CD14-positive monocyte (primary cell): Measurements from ENCODE around the gene KLHL6. TPM values are rescaled to one million over a fixed set of nuclear protein-coding genes. Genes with fewer than 3 reads are reported as not detected.

ENCODE experiments used
- DNase-seq, 3 donors: peaks; one replicate each; pipeline ENCODE4 v3.0.0-alpha.2; 2011 to 2022
- H2AFZ ChIP-seq: 2 replicates; pipeline ENCODE4 v1.6.0; 2012; ENCODE audit warnings: mild to moderate bottlenecking, low read depth, low read length, inconsistent platforms; ENCODE audit not compliant: insufficient read depth, poor library complexity, severe bottlenecking
- H3K27ac ChIP-seq, 2 donors: 1 replicate in 1 of 2; 2 replicates in 1 of 2; pipeline ENCODE4 v1.5.1; 2012 to 2013; ENCODE audit warnings: low read length in 2 of 2, control low read depth in 1 of 2, inconsistent platforms in 1 of 2, low read depth in 1 of 2, mild to moderate bottlenecking in 1 of 2
- H3K27me3 ChIP-seq, 2 donors: one replicate each; pipeline versions ENCODE4 v1.6.0 to v1.6.1; 2011 to 2013; ENCODE audit warnings: low read length in 2 of 2; ENCODE audit not compliant: control insufficient read depth in 2 of 2, insufficient read depth in 2 of 2
- H3K36me3 ChIP-seq, 2 donors: replicated peaks in 1 of 2; 1 replicate in 1 of 2; 2 replicates in 1 of 2; pipeline versions ENCODE4 v1.5.1 to v1.6.1; 2012 to 2013; ENCODE audit warnings: low read length in 2 of 2, control low read depth in 1 of 2, inconsistent platforms in 1 of 2, mild to moderate bottlenecking in 1 of 2; ENCODE audit not compliant: insufficient read depth in 2 of 2, control insufficient read depth in 1 of 2
- H3K4me1 ChIP-seq, 2 donors: 1 replicate in 1 of 2; 2 replicates in 1 of 2; pipeline versions ENCODE4 v1.5.1 to v1.6.1; 2012 to 2013; ENCODE audit warnings: low read length in 2 of 2, control low read depth in 1 of 2, inconsistent platforms in 1 of 2, mild to moderate bottlenecking in 1 of 2, moderate library complexity in 1 of 2; ENCODE audit not compliant: insufficient read depth in 2 of 2, control insufficient read depth in 1 of 2
- H3K4me2 ChIP-seq: replicated peaks from 2 replicates; pipeline ENCODE3; 2012; ENCODE audit warnings: low read length, moderate library complexity, mild to moderate bottlenecking; ENCODE audit not compliant: poor library complexity, severe bottlenecking; ENCODE audit errors: extremely low read depth
- H3K4me3 ChIP-seq, 3 experiments: fragments of 200-600 bp in 1 of 3; sonication (generic) in 1 of 3; replicated peaks in 1 of 3; 1 replicate in 2 of 3; 2 replicates in 1 of 3; pipeline ENCODE4 v1.5.1; 2011 to 2013; ENCODE audit warnings: low read length in 3 of 3, mild to moderate bottlenecking in 3 of 3, control low read depth in 2 of 3, low read depth in 2 of 3, inconsistent platforms in 1 of 3, moderate library complexity in 1 of 3
- H3K79me2 ChIP-seq: 2 replicates; pipeline ENCODE4 v1.6.0; 2012; ENCODE audit warnings: mild to moderate bottlenecking, control low read depth, inconsistent platforms, low read length, moderate library complexity; ENCODE audit not compliant: insufficient read depth
- H3K9ac ChIP-seq: 2 replicates; pipeline ENCODE4 v1.6.0; 2017; ENCODE audit warnings: low read length, mild to moderate bottlenecking; ENCODE audit not compliant: insufficient read depth, poor library complexity, severe bottlenecking
- H3K9me3 ChIP-seq, 2 donors: replicated peaks in 1 of 2; 1 replicate in 1 of 2; 2 replicates in 1 of 2; pipeline versions ENCODE4 v1.5.1 to v1.6.1; 2012 to 2013; ENCODE audit warnings: low read length in 2 of 2, control low read depth in 1 of 2; ENCODE audit not compliant: control insufficient read depth in 1 of 2, insufficient read depth in 1 of 2
- H4K20me1 ChIP-seq: 2 replicates; pipeline ENCODE4 v1.6.0; 2012; ENCODE audit warnings: mild to moderate bottlenecking, low read length, control low read depth, moderate library complexity; ENCODE audit not compliant: insufficient read depth
- H3K27ac Mint-ChIP-seq, 7 donors: one replicate each; pipeline ENCODE4 v1.8.0; 2020; ENCODE audit warnings: mild to moderate bottlenecking in 7 of 7, mixed read lengths in 7 of 7, moderate library complexity in 6 of 7, inconsistent platforms in 2 of 7
- H3K27me3 Mint-ChIP-seq, 3 donors: one replicate each; pipeline ENCODE4 v1.8.0; 2021 to 2022; ENCODE audit warnings: low read depth in 3 of 3, mild to moderate bottlenecking in 3 of 3, mixed read lengths in 3 of 3, moderate library complexity in 3 of 3, inconsistent platforms in 1 of 3
- H3K36me3 Mint-ChIP-seq, 2 donors: one replicate each; pipeline ENCODE4 v1.8.0; 2020; ENCODE audit warnings: mixed read lengths in 2 of 2, inconsistent platforms in 1 of 2, mild to moderate bottlenecking in 1 of 2
- H3K4me1 Mint-ChIP-seq: one replicate; pipeline ENCODE4 v1.8.0; 2020; ENCODE audit warnings: mild to moderate bottlenecking, mixed read lengths
- H3K4me3 Mint-ChIP-seq, 2 donors: one replicate each; pipeline ENCODE4 v1.8.0; 2020; ENCODE audit warnings: mild to moderate bottlenecking in 2 of 2, mixed read lengths in 2 of 2, moderate library complexity in 1 of 2
- H3K9me3 Mint-ChIP-seq, 7 donors: one replicate each; pipeline ENCODE4 v1.8.0; 2020 to 2022; ENCODE audit warnings: mixed read lengths in 7 of 7, mild to moderate bottlenecking in 6 of 7, moderate library complexity in 6 of 7, inconsistent platforms in 2 of 7
- CTCF ChIP-seq: fragments of 200-600 bp; IDR thresholded peaks from one replicate; pipeline ENCODE4 v1.8.0; 2022; ENCODE audit warnings: antibody characterized with exemption, mild to moderate bottlenecking
- WGBS: methylation state at CpG from one replicate; pipeline ENCODE4 v1.1.5; 2013; ENCODE audit warnings: missing lambda C conversion rate; ENCODE audit not compliant: insufficient coverage; 5-methylcytosine and 5-hydroxymethylcytosine counted together
- intact Hi-C, 2 donors: fragments of 100-400 bp; cut with micrococcal nuclease; formaldehyde crosslinking; loops; one replicate each; pipeline versions ENCODE4 v1.15.0 to v1.15.1; 2023
- polyA plus RNA-seq, 3 donors: library from polyadenylated mRNA; depleted of rRNA in 1 of 3; unstranded in 2 of 3; stranded (reverse) in 1 of 3; fragments of 300-500 nt in 2 of 3; fragments of >200 nt in 1 of 3; fragmentation: Illumina TruSeq in 2 of 3; gene quantifications; 1 replicate in 2 of 3; 2 replicates in 1 of 3; pipeline ENCODE4 v1.2.3, GENCODE V29; 2012 to 2021

Gene KLHL6
- polyA plus RNA-seq, 3 donors, result 5.7 to 15.2 (median 10.6) TPM

DNA sequence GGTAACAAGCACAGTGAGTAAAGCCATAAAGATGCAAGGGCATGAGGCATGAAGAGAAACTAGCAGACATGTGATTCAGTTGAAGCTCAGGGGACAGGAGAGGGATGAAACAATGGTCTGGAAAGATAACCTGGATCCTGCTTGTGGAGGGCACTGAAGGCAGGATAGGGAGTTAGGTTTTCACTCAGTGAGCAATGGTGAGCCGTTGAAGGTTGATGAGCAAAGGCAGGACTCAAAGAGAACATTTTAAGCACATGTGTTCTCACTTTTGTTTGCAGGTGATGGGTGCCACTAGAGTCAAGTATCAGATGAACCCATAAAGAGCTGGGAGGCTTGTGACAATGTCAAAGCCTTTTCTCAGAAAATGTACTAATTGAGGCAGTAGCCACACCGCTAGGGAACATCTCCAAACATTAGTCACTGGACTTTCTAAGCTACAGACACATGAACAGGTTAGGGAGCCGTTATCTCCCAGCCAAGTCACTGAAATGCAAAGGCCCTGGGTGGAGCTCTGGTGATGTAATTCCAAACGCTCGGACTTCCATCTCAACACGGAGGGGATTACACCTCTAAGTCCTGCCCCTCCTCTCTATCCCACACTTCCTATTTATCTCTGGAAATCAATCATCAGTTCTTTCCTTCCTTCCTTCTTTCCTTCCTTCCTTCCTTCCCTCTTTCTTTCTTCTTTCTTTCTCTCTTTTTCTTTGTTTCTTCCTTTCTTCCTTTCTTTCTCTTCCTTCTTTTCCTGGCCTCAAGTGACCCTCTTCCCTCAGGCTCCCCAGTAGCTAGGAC is 22.7 kb downstream of the KLHL6 start:
- Histone ChIP-seq H3K4me2 (no peak overlapping the region), H3K79me2 (peaks cover 72% of the 10 kb centered on the region), H3K4me3 (no peak overlapping the region), H3K27me3 (no peaks in the 10 kb centered on the region), H4K20me1 (peaks cover 32% of the 10 kb centered on the region), H3K36me3 (peaks cover 0 to 9% of the 10 kb centered on the region in 2 donors), H3K4me1 (peaks cover 29 to 48% of the 10 kb centered on the region in 2 donors), H3K9ac (no peak overlapping the region), H2AFZ (no peak overlapping the region), H3K9me3 (no peaks in the 10 kb centered on the region), H3K27ac (peak overlapping the region in 1 of 2 donors; percentile 32)
- H3K36me3 Mint-ChIP-seq, result peaks cover 28 to 36% of the 10 kb centered on the region in 2 donors
- WGBS, result 30% methylated on average over 5 of the region's 6 CpGs
- H3K4me1 Mint-ChIP-seq, result peaks cover 70% of the 10 kb centered on the region
- H3K27ac Mint-ChIP-seq, result peak overlapping the region in 6 of 7 donors; percentile 31 to 78 (median 54)
- DNase-seq, result peak in 1 of 3 donors; percentile 60
- TF ChIP-seq CTCF, result no peak
- intact Hi-C loops, result no loop called here
- no peak overlapping the region for H3K4me3 Mint-ChIP-seq
- H3K9me3 Mint-ChIP-seq, result peaks cover 0 to 3% (median 2%) of the 10 kb centered on the region in 7 donors
- no peaks in the 10 kb centered on the region for H3K27me3 Mint-ChIP-seq

DNA sequence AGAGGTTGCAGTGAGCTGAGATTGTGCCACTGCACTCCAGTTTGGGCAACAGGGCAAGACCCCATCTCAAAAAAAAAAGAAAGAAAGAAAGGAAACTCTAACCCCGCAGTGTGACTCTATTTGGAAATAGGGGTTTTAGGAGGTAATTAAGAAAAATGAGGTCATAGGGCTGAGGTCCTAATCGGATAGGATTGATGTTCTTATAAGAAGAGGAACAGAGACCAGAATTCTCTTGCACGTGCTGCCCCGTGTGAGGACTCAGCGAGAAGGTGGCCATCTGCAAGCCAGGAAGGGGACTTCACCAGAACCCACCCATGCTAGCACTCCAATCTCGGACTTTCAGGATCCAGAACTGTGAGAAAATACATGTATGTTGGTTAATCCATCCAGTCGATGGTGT is 25.8 kb downstream of the KLHL6 start:
- Histone ChIP-seq H3K4me2 (no peak overlapping the region), H4K20me1 (peaks cover 24% of the 10 kb centered on the region), H3K36me3 (peaks cover 0 to 36% of the 10 kb centered on the region in 2 donors), H3K27me3 (no peaks in the 10 kb centered on the region), H3K4me1 (peaks cover 17 to 38% of the 10 kb centered on the region in 2 donors), H3K79me2 (peaks cover 70% of the 10 kb centered on the region), H2AFZ (no peak overlapping the region), H3K27ac (no peak overlapping the region), H3K9ac (no peak overlapping the region), H3K4me3 (no peak overlapping the region), H3K9me3 (no peaks in the 10 kb centered on the region)
- peaks cover 66% of the 10 kb centered on the region for H3K4me1 Mint-ChIP-seq
- no peak overlapping the region for H3K4me3 Mint-ChIP-seq
- H3K27me3 Mint-ChIP-seq, result no peaks in the 10 kb centered on the region
- intact Hi-C loops, result no loop called here
- H3K27ac Mint-ChIP-seq, result peak overlapping the region in 2 of 7 donors; percentile 18 to 41
- WGBS, result 67% methylated on average over 2 of the region's 7 CpGs
- H3K36me3 Mint-ChIP-seq, result peaks cover 50 to 62% of the 10 kb centered on the region in 2 donors
- TF ChIP-seq CTCF, result no peak
- DNase-seq, result peak in 1 of 3 donors; percentile 45
- peaks cover 0 to 3% (median 2%) of the 10 kb centered on the region in 7 donors for H3K9me3 Mint-ChIP-seq
